ENCODE measurements around the gene SLC16A8.

DNA sequence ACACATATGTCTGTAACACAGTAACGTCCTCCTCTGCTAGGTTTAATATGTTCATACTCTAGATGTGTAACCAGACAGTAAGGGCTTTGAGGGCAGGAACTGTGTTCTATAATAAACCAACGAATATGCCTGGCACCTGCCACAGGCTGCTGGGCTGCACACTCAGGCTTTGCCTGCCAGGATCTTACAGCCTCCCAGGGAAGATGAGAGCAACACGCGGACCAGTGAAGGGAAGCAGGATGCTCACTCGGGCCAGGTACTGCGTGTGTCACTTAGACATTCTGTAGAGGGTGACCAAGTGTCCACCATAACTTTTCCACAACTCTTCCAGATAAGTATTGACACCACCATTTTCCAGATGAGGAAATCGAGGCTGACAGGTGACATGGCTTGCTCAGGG lies 48.2 kb upstream of the SLC16A8 start:
- no peak for TF ChIP-seq CTCF (IDR thresholded peaks at IDR 0.05)
- no peak for TF ChIP-seq EZH2 (IDR thresholded peaks at IDR 0.05)
